Muscle layer of duodenum (tissue), 2 donors: ENCODE results near the gene OTX1.

Source experiments
- H3K27ac ChIP-seq: one replicate; pipeline ENCODE4 v1.7.0; 2013; ENCODE audit warnings: mild to moderate bottlenecking, low read length
- H3K27me3 ChIP-seq: one replicate; pipeline ENCODE4 v1.7.0; 2013; ENCODE audit warnings: low read depth, mild to moderate bottlenecking, control low read depth, low read length
- H3K36me3 ChIP-seq, 2 donors: one replicate each; pipeline ENCODE4 v1.7.0; 2013; ENCODE audit warnings: low read length in 2 of 2, control low read depth in 1 of 2, mild to moderate bottlenecking in 1 of 2; ENCODE audit not compliant: insufficient read depth in 2 of 2, control insufficient read depth in 1 of 2
- H3K4me1 ChIP-seq, 2 donors: one replicate each; pipeline ENCODE4 v1.7.0; 2013; ENCODE audit warnings: low read length in 2 of 2, mild to moderate bottlenecking in 2 of 2, control low read depth in 1 of 2, moderate library complexity in 1 of 2; ENCODE audit not compliant: insufficient read depth in 2 of 2, control insufficient read depth in 1 of 2
- H3K4me3 ChIP-seq, 2 donors: one replicate each; pipeline ENCODE4 v1.7.0; 2013; ENCODE audit warnings: low read length in 2 of 2, low read depth in 1 of 2, mild to moderate bottlenecking in 1 of 2
- H3K9me3 ChIP-seq, 2 donors: one replicate each; pipeline ENCODE4 v1.7.0; 2013; ENCODE audit warnings: low read length in 2 of 2, control low read depth in 1 of 2, mild to moderate bottlenecking in 1 of 2; ENCODE audit not compliant: control insufficient read depth in 1 of 2
- donor health status: healthy.

The OTX1 gene

GRCh38 chr2:63023444-63023843, 27.2 kb upstream of the OTX1 start:
- Histone ChIP-seq H3K36me3 (peaks cover 6 to 23% of the 10 kb centered on the region in 2 donors), H3K4me1 (no peaks in the 10 kb centered on the region), H3K4me3 (no peak overlapping the region), H3K9me3 (no peaks in the 10 kb centered on the region), H3K27ac (no peak overlapping the region), H3K27me3 (no peaks in the 10 kb centered on the region)

- H3K27ac ChIP-seq: no peak overlapping the region
- no peaks in the 10 kb centered on the region for H3K27me3 ChIP-seq
- H3K4me3 ChIP-seq: no peak overlapping the region
- no peaks in the 10 kb centered on the region for H3K4me1 ChIP-seq
- H3K9me3 ChIP-seq: no peaks in the 10 kb centered on the region
- H3K36me3 ChIP-seq: peaks cover 0 to 26% of the 10 kb centered on the region in 2 donors
Measured at GRCh38 chr2:63027220-63027619, 23.4 kb upstream of the OTX1 start.

- Histone ChIP-seq H3K27ac (no peak overlapping the region), H3K9me3 (no peaks in the 10 kb centered on the region), H3K36me3 (peaks cover 0 to 24% of the 10 kb centered on the region in 2 donors), H3K27me3 (no peaks in the 10 kb centered on the region), H3K4me1 (no peaks in the 10 kb centered on the region), H3K4me3 (no peak overlapping the region)
Measured at GRCh38 chr2:63029058-63029457, 21.6 kb upstream of the OTX1 start.

- Histone ChIP-seq H3K4me1 (no peaks in the 10 kb centered on the region), H3K4me3 (no peak overlapping the region), H3K27ac (no peak overlapping the region), H3K27me3 (no peaks in the 10 kb centered on the region), H3K9me3 (no peaks in the 10 kb centered on the region), H3K36me3 (peaks cover 0 to 6% of the 10 kb centered on the region in 2 donors)
Measured at GRCh38 chr2:63034526-63034925, 16.1 kb upstream of the OTX1 start.

GRCh38 chr2:63035169-63035568, 15.5 kb upstream of the OTX1 start:
- Histone ChIP-seq H3K4me3 (no peak overlapping the region), H3K27me3 (no peaks in the 10 kb centered on the region), H3K36me3 (peaks cover 0 to 5% of the 10 kb centered on the region in 2 donors), H3K27ac (no peak overlapping the region), H3K9me3 (no peaks in the 10 kb centered on the region), H3K4me1 (no peaks in the 10 kb centered on the region)

- H3K36me3 ChIP-seq: peaks cover 0 to 5% of the 10 kb centered on the region in 2 donors
- H3K27me3 ChIP-seq: no peaks in the 10 kb centered on the region
- H3K4me1 ChIP-seq: no peaks in the 10 kb centered on the region
- no peaks in the 10 kb centered on the region for H3K9me3 ChIP-seq
- no peak overlapping the region for H3K27ac ChIP-seq
- H3K4me3 ChIP-seq: no peak overlapping the region
Measured at GRCh38 chr2:63035660-63036059, 15.0 kb upstream of the OTX1 start.

- Histone ChIP-seq H3K4me3 (no peak overlapping the region), H3K27me3 (no peaks in the 10 kb centered on the region), H3K27ac (no peak overlapping the region), H3K36me3 (peaks cover 0 to 13% of the 10 kb centered on the region in 2 donors), H3K4me1 (no peaks in the 10 kb centered on the region), H3K9me3 (no peaks in the 10 kb centered on the region)
Measured at GRCh38 chr2:63038034-63038433, 12.6 kb upstream of the OTX1 start.

GRCh38 chr2:63040586-63040985, 10.0 kb upstream of the OTX1 start:
- no peak overlapping the region for H3K27ac ChIP-seq
- H3K36me3 ChIP-seq: peaks cover 0 to 29% of the 10 kb centered on the region in 2 donors
- H3K4me1 ChIP-seq: no peaks in the 10 kb centered on the region
- no peaks in the 10 kb centered on the region for H3K27me3 ChIP-seq
- no peaks in the 10 kb centered on the region for H3K9me3 ChIP-seq
- no peak overlapping the region for H3K4me3 ChIP-seq

GRCh38 chr2:63041592-63041991, 9.0 kb upstream of the OTX1 start:
- H3K27ac ChIP-seq: no peak overlapping the region
- no peak overlapping the region for H3K4me3 ChIP-seq
- peaks cover 0 to 38% of the 10 kb centered on the region in 2 donors for H3K36me3 ChIP-seq
- H3K4me1 ChIP-seq: no peaks in the 10 kb centered on the region
- H3K27me3 ChIP-seq: no peaks in the 10 kb centered on the region
- H3K9me3 ChIP-seq: no peaks in the 10 kb centered on the region

GRCh38 chr2:63044362-63045327, 6.0 kb upstream of the OTX1 start:
- Histone ChIP-seq H3K27ac (no peak overlapping the region), H3K9me3 (peaks cover 0 to 3% of the 10 kb centered on the region in 2 donors), H3K36me3 (peaks cover 0 to 45% of the 10 kb centered on the region in 2 donors), H3K4me1 (peaks cover 3 to 15% of the 10 kb centered on the region in 2 donors), H3K4me3 (no peak overlapping the region), H3K27me3 (peaks cover 30% of the 10 kb centered on the region)

GRCh38 chr2:63046552-63046951, 4.1 kb upstream of the OTX1 start:
- Histone ChIP-seq H3K27me3 (peaks cover 44% of the 10 kb centered on the region), H3K4me3 (no peak overlapping the region), H3K4me1 (peaks cover 6 to 32% of the 10 kb centered on the region in 2 donors), H3K9me3 (peaks cover 0 to 3% of the 10 kb centered on the region in 2 donors), H3K36me3 (peaks cover 0 to 41% of the 10 kb centered on the region in 2 donors), H3K27ac (no peak overlapping the region)
